GM21529 (cell line): ENCODE measurements around the gene ST8SIA6.
"Not testable (repeated sequence)": the region's sequence is repeated elsewhere in the genome, so short reads cannot be mapped to it uniquely, and the experiment has no call there.

Experiments
- ATAC-seq: cut with Tn5 transposase; IDR thresholded peaks from one replicate; pipeline ENCODE4 v1.9.1; 2021; ENCODE audit not compliant: unreplicated experiment

Gene ST8SIA6

DNA sequence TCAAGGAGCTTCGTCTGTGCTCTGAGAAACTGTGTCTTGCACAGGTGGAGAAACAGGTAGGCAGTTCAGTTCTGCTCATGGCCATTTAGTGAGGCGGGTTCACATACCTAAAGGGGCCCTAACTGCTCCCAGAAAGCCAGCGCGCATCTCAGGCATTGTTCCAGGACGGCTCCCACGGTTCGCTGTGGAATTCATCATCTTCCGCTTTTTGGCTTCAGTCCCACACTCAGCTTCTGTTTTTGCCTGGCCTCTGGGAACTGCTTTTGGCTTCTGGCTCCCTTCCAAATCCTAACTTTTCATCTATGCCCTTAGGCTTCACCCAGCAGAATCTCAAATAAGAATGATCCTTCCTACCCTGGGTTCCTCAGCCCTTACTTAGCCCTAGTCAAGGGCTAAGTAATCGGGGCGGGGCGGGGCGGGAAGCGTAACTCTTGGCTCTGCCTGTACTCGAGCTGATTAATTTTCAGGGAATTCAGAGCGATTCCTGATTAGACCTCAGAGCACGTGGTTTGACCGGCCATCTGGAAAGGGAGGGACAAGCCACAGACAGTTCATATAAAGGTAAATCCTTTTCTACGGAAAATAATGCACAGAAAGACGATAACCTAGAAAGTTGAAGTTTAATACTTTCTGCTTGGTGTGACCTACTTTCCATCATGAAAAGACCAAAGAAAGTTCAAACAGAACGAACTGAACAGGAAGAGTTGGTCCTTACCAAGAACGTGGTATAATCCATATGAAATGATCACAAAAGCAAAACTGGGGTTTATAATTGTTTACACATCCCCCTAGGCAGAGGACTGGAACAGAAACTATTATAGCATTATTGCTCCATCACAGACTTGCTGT, 105.7 kb downstream of the ST8SIA6 start:
- no peak for ATAC-seq

DNA sequence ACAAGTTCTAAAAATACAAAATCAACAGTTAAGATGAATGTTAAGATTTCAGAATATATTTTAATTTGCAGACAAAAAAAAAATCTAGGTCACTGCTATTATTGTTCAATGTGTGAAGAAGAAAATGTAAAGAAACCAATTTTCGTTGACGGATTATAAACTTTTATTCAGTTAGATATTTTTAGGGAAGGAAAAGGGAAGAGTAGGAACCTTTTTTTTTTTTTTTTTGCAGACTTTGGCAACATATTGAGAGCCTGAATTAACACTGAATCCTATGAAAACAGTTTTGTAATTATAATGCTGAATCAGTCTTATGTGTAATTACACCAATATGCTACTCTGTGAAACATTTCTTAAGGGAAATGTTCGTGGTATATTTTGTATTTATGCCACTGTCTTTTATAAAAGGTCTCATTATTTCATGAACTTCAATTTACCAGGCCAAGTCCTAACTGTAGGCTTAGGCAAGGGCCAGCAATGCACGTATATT, 106.3 kb downstream of the ST8SIA6 start:
- no peak for ATAC-seq

DNA sequence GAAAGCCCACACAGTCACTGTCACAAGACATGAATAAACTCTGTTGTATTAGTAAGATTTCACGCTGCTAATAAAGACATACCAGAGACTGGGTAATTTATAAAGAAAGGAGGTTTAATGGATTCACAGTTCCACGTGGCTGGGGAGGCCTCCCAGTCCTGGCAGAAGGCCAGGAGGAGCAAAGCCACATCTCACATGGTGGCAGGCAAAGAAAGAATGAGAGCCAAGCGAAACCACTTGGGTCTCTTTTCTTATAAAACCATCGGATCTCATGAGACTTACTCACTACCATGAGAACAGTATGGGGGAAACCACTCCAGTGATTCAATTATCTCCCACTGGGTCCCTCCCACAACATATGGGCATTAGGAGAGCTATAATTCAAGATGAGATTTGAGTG, 110.2 kb downstream of the ST8SIA6 start:
- ATAC-seq = no peak

- no peak for ATAC-seq
Measured at GRCh38 chr10:17343118-17343517, 111.3 kb downstream of the ST8SIA6 start.

DNA sequence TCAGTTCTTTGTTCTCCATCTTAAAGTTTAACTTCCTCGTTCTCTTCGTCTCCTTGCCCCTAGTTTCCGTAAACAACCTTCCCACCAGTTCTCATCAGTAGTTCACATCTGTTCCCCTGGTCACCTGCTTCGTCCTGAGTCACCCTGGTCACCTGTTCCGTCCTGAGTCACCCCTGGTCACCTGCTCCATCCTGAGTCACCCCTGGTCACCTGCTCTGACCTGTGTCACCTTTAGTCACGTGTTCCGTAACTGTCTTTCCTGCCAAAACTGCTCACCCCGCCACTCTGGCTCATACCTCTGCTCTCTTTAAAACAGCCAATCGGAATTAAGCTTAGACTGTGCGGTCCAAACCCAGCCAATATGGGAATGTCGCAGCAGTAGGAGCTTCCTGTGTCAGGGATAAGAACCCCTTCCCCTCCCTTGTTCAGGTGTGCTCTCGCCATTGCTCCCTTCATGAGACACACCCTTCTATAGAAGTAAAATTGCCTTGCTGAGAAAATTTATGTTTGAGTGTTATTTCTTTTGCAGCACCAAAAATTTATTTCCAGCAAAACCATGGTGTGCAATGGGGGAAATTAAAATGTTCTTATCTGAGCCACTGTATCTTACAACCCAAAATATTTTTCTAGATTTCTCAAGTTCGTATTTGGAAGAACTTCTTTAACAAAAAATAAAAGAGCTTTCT, 114.1 kb downstream of the ST8SIA6 start:
- no peak for ATAC-seq

GRCh38 chr10:17335065-17335464, 119.3 kb downstream of the ST8SIA6 start:
- no peak for ATAC-seq

GRCh38 chr10:17330501-17330900, 123.9 kb downstream of the ST8SIA6 start:
- ATAC-seq = no peak

- ATAC-seq = no peak
Measured at GRCh38 chr10:17326377-17326776, 128.0 kb downstream of the ST8SIA6 start.

GRCh38 chr10:17321957-17322356, 132.4 kb downstream of the ST8SIA6 start:
- ATAC-seq = not testable (repeated sequence)

GRCh38 chr10:17316488-17317170, 137.8 kb downstream of the ST8SIA6 start:
- peak; percentile 96 for ATAC-seq

DNA sequence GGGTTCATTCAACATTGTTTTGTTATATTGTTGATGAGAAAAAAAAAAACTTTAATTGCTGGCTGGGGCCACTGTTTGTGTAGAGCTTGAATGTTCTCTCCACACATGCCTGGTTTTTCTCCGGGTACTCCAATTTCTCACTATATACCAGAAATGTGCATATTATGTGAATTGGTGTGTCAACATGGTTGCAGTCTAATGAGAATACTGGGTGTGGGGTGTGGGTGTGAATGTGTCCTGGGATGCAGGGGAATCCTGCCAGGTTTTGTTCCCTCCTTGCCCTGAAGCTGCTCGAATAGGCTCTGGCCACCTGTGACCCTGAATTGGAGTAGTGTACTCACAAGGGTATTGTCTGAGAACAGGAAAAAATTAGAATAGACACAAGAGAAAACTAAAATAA, 145.0 kb downstream of the ST8SIA6 start:
- no peak for ATAC-seq

DNA sequence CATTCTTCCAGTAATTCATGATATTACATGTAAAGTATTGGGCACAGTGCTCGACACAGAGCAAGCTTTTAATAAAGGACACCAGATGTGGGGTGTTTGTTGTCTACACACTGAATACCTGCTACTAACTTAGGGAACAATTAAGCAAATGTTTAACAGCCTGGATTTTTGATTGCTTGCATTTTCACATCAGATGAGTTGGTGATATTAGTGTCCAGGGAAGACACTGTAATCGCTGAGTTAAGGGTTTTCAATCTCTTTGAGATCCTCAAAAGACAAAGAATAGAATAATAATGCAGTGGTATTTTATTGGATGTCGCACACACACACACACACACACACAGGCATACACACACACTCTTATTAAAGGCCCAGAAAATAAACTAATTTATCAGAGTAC, 147.3 kb downstream of the ST8SIA6 start:
- ATAC-seq = no peak

DNA sequence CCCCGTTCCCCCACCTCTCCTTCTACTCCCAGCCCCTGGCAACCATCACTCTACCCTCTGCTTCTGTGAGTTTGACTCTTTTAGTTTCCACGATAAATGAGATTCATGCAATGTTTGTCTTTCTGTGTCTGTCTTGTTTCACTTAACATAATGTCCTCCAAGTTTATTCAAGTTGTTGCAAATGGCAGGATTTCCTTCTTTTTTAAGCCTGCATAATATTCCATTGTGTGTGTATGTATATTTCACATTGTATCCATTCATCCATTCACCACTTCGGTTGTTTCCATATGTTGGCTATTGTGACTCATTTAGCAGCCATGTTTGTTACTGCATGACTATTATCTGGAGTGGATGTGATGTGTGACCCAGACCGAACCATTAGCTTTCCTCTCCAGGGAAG, 162.0 kb downstream of the ST8SIA6 start:
- ATAC-seq = no peak

DNA sequence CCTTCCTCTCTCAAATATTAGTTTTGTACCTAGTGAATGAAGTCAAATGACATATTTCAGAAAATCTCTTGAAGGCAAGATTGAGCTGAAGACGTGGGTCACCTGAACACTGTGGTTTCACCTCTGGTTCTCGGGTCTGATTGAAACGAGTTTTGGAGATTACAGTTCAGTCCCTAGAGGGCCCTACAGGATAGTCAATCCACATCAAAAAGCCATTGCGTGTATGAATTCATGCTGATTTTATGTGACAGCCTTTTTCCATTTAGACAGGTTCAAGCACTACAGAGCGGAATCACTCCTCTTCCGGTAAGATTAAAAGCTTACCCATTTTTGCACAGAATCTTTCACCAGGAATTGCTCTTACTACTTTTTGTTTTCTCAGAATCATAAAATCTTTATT, 164.2 kb downstream of the ST8SIA6 start:
- ATAC-seq = no peak

GRCh38 chr10:17289763-17290162, 164.6 kb downstream of the ST8SIA6 start:
- no peak for ATAC-seq

DNA sequence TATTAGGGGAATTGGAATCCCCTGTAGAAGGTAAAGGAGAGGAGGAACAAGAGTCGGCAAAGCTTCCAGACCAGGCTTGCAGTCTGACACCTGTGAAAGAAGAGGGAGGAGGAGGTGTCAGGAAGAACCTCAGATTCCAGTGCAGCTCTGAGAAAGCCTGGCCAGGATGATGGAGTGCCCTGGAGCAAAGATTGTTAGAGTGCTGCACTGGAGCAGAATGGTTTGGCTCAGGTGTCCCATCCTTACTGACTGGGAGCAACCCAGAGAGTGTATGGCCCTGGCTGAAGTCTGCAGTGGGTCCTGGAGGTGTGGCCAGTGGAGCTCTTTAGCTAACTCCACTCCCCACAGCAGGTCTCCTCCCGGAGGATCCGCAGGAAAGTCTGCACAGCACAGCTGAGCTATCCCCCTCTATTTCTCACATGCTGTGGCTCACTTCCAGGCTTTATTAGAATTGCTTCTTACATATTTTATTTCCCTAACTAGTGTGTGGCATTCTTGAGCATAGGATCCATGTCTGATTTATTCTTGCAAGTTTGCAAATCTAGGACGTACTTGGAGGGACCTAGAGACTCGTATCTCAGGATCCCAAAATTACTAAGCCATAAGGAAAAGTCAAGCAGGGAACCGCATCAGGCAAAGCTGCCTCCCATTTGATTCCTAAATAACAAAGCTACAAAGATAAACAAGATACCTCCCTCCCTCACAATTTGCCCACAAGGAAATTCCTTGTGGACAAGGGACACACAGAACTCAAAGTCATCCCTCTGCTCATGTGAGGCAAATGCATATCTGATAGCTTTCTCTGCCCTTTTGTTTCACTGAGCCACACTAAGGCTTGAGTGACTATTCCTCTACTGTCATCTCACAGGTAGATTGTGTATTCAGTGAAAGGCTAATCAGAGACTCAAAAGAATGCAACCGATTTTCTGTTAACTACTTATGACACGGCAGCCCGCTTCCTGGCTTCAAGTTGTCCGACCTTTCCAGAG, 167.5 kb downstream of the ST8SIA6 start:
- ATAC-seq = no peak

- ATAC-seq = no peak
Measured at GRCh38 chr10:17282311-17282710, 172.1 kb downstream of the ST8SIA6 start.

DNA sequence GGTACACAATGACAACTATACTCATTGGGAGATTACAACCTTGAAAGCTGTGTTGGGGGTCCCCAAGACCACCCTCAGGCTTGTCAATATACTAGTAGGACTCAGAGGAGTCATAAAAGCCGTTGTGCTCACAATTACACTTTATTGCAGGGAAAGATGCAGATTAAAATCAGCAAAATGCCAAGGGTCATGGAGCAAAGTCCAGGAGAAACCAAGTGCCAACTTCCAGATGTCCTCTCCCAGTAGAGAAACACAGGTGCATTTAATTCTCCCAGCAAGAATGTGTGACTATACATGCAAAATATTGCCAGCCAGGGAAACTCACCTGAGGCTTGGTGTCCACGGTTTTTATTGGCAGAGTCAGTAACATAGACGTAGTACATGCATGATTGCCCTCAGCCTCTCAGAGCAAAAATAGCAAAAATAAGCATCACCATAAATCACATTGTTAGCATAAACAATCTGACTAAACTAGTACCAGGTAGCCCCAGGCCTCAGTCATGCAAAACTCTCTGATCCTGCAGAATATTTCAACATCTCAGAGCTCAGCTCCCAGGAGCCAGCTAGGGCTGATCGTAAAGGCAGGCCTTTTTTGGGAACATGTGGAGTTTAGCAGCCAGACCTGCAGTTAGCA, 175.7 kb downstream of the ST8SIA6 start:
- ATAC-seq = no peak

GRCh38 chr10:17276756-17277424, 177.5 kb downstream of the ST8SIA6 start:
- ATAC-seq = no peak
